ENCODE data around the gene DDA1.

Gene DDA1

DNA sequence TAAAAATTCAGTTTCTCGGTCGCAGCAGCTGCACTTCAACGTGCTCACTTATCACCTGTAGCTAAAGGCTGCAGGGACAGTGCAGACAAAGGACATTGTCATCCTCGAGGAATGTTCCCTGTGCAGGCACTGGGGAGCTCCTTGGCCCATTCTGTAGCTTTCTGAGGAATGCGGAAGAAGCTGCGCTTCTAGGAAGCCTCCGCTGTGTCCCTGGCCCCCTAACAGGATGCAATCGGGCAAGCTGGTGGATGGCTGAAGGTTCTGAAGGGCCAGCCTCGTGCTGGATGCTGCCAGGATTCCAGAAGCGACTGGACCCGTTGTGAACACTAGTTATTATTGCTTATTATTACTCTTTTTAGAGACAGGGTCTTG lies 17.2 kb downstream of the DDA1 start:
- TF ChIP-seq, protein P1, sequence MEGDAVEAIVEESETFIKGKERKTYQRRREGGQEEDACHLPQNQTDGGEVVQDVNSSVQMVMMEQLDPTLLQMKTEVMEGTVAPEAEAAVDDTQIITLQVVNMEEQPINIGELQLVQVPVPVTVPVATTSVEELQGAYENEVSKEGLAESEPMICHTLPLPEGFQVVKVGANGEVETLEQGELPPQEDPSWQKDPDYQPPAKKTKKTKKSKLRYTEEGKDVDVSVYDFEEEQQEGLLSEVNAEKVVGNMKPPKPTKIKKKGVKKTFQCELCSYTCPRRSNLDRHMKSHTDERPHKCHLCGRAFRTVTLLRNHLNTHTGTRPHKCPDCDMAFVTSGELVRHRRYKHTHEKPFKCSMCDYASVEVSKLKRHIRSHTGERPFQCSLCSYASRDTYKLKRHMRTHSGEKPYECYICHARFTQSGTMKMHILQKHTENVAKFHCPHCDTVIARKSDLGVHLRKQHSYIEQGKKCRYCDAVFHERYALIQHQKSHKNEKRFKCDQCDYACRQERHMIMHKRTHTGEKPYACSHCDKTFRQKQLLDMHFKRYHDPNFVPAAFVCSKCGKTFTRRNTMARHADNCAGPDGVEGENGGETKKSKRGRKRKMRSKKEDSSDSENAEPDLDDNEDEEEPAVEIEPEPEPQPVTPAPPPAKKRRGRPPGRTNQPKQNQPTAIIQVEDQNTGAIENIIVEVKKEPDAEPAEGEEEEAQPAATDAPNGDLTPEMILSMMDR (IDR thresholded peaks at IDR 0.05; ENCODE audit: insufficient read depth, low read length, missing control alignments) = no peak
- DNase-seq (ENCODE audit: low read depth, low spot score) = no peak
- POLR2A ChIA-PET = interaction anchor here (0.9 to 1.2 kb wide), 2 partner anchors 8 to 15 kb away, joined by 3 read pairs; partner anchors contain the start of gene ANO8
- CTCF ChIA-PET = no interaction called here
- H3K4me3 ChIP-seq (ENCODE audit: low read depth, low read length) = no peak overlapping the region

DNA sequence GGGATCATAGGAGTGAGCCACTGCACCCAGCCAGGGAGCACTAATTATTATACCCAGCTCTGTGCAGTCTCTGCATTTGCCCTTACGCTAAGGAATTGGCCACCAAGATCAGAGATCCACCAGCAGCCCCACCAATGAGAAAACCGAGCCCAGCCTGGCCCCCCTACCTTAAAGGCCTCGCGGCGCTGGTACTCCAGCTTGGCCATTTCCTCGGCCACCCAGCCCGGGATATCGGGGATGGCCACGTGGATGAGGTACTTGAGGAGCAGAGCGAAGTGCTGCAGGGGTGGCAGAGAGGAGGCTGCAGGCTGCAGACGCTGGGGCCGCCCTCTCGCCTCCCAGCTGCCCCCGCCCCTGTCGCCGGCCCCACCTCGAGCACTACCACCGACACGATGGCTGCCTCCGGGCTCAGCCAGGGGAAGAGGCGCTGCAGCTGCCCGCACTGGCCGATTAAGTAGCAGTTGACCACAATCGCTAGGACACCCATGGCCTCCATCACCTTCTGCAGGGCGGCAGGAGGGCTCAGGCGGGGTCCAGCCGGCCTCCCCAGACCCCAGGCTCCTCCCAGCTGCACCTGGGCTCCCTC lies 17.8 kb downstream of the DDA1 start:
- no peak for DNase-seq (ENCODE audit: low read depth, low spot score)
- TF ChIP-seq, protein P1 (IDR thresholded peaks at IDR 0.05; ENCODE audit: insufficient read depth, low read length, missing control alignments) = no peak
- ChIA-PET CTCF (no interaction called here), POLR2A (interaction anchor here (1.2 kb wide), 1 partner anchor 15 kb away, joined by 3 read pairs; no protein-coding TSS in a partner anchor)
- no peak overlapping the region for H3K4me3 ChIP-seq (ENCODE audit: low read depth, low read length)

DNA sequence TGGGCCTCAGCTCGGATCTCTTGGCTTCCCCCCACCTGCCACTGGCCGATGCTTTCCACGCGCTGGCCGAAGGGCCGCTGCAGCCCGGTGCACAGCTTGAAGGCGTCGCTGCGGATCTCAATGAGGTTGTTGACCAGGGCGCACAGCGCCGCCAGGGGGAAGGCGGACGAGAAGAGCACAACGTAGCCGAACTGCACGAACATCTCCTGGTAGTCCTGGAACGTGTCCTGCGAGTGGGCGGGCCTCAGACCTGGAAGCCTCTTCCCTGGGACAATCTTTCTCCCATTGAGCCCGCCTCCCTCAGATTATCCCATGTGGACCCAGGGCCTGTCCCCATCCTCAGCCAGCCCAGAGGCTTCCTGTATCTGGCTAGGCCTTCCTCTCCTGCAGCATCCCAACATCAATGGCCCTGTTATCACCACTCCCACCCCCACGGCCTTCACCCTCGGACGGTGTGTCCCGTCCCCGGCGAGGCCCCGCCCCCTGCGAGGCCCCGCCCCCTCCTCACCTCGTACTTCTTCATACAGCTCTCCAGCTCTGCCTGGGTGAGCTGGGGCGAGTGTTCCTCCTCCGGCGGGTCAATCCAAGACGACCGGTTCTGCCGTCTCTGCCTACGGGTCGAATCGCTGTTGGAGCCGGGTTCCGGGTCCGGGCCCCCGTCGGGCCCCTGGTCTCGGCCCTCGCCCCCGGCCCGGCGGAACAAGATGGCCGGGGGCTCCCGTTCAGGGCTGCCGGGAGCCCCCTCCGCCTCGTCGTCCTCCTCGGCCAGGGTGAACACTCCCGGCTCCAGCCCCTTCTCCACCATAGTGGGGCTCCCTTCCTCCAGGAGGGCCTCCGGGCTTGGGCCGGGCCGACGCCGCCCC lies 18.5 kb downstream of the DDA1 start:
- no peak for DNase-seq (ENCODE audit: low read depth, low spot score)
- no peak overlapping the region for H3K4me3 ChIP-seq (ENCODE audit: low read depth, low read length)
- ChIA-PET POLR2A (no interaction called here), CTCF (no interaction called here)
- TF ChIP-seq, protein P1 (IDR thresholded peaks at IDR 0.05; ENCODE audit: insufficient read depth, low read length, missing control alignments) = no peak

- no peak overlapping the region for H3K4me3 ChIP-seq (ENCODE audit: low read depth, low read length)
- no peak for DNase-seq (ENCODE audit: low read depth, low spot score)
- TF ChIP-seq, protein P1 (IDR thresholded peaks at IDR 0.05; ENCODE audit: insufficient read depth, low read length, missing control alignments) = no peak
- POLR2A ChIA-PET = no interaction called here
- CTCF ChIA-PET = no interaction called here
These were observed 19.4 kb downstream of the DDA1 start for GRCh38 chr19:17328517-17329365.

- TF ChIP-seq, protein P1 (IDR thresholded peaks at IDR 0.05; ENCODE audit: insufficient read depth, low read length, missing control alignments) = no peak
- H3K4me3 ChIP-seq (ENCODE audit: low read depth, low read length) = no peak overlapping the region
- ChIA-PET CTCF (no interaction called here), POLR2A (no interaction called here)
- DNase-seq (ENCODE audit: low read depth, low spot score) = no peak
These were observed 20.3 kb downstream of the DDA1 start for GRCh38 chr19:17329366-17330261.
